Ishikawa (cell line): ENCODE results near the gene LRP5.

Source experiments
- CEBPB ChIP-seq: IDR thresholded peaks from 2 replicates; pipeline ENCODE4 v1.6.1; 2012
- CREB1 ChIP-seq: IDR thresholded peaks from 2 replicates; pipeline ENCODE4 v1.6.1; 2012; ENCODE audit warnings: low read depth
- EGR1 ChIP-seq: IDR thresholded peaks from 2 replicates; pipeline ENCODE4 v1.6.1; 2012
- EP300 ChIP-seq: IDR thresholded peaks from 2 replicates; pipeline ENCODE4 v1.6.1; 2012; ENCODE audit warnings: borderline replicate concordance
- FOXM1 ChIP-seq: IDR thresholded peaks from 2 replicates; pipeline ENCODE4 v1.6.1; 2012; ENCODE audit warnings: low read depth, borderline replicate concordance
- NFIC ChIP-seq: IDR thresholded peaks from 2 replicates; pipeline ENCODE4 v1.6.1; 2012
- RAD21 ChIP-seq: IDR thresholded peaks from 2 replicates; pipeline ENCODE4 v1.6.1; 2012; ENCODE audit warnings: low read depth
- TAF1 ChIP-seq: IDR thresholded peaks from 2 replicates; pipeline ENCODE4 v1.6.1; 2012; ENCODE audit warnings: low read depth, mild to moderate bottlenecking
- TCF12 ChIP-seq: IDR thresholded peaks from 2 replicates; pipeline ENCODE4 v1.6.1; 2012; ENCODE audit warnings: low read depth
- TEAD4 ChIP-seq: IDR thresholded peaks from 2 replicates; pipeline ENCODE4 v1.6.1; 2012
- YY1 ChIP-seq: IDR thresholded peaks from 2 replicates; pipeline ENCODE4 v1.6.1; 2012; ENCODE audit warnings: low read depth
- ZBTB7A ChIP-seq: IDR thresholded peaks from 2 replicates; pipeline ENCODE4 v1.6.1; 2012; ENCODE audit warnings: low read depth
- TF ChIP-seq, protein P1 (sequence below): IDR thresholded peaks from 2 replicates; pipeline ENCODE4 v1.6.1; 2012
- TF ChIP-seq, protein P2 (sequence below): IDR thresholded peaks from 2 replicates; pipeline ENCODE4 v1.6.1; 2012
- TF ChIP-seq, protein P3 (sequence below): IDR thresholded peaks from 2 replicates; pipeline ENCODE4 v1.6.1; 2012; ENCODE audit warnings: low read depth, mild to moderate bottlenecking

LRP5 gene

DNA sequence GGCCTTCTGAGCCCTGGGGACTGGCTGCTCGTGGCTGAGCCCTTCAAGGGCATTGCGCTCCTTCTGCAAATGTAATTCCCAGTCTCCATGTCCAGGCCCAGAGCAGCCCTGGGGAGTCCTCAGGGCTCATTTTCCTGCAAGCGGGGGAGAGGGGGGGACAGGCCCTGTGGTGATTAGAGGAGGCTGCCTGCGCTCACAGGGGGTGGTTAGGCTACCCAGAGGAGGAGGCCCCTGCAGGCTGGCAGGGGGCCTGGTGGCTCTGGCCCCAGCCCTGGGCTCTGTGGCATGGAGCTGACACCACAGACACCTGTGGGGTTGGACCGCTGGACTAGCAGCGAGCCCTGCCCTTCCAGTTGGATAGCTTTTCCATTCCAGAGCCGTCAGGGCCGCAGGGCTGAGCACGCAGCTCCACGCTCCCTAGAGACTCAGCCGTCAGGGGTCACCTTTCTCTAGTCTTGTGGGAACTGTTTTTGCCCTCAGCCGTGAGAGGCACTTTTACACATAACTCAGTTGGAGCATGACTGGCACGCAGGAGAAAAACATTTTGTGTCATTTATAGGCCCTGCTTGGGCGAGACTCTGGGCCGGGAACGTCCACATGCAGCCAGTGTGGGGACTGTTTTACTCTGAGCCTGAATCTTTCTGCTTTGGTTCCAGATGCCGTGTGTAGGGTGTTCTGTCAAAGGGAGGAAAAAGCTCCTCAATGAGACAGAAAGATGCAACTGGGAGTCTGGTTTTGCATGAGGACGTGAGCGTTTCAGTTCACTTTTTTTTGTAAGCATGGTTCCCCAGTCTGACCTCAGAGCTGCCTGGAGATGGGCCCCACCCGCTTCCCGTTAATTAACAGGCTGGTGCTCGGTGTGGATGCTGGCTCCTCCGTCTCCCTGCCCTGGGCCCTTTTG, 58.1 kb downstream of the LRP5 start:
- TF ChIP-seq TAF1 (no peak), ZBTB7A (no peak), FOXM1 (no peak)

DNA sequence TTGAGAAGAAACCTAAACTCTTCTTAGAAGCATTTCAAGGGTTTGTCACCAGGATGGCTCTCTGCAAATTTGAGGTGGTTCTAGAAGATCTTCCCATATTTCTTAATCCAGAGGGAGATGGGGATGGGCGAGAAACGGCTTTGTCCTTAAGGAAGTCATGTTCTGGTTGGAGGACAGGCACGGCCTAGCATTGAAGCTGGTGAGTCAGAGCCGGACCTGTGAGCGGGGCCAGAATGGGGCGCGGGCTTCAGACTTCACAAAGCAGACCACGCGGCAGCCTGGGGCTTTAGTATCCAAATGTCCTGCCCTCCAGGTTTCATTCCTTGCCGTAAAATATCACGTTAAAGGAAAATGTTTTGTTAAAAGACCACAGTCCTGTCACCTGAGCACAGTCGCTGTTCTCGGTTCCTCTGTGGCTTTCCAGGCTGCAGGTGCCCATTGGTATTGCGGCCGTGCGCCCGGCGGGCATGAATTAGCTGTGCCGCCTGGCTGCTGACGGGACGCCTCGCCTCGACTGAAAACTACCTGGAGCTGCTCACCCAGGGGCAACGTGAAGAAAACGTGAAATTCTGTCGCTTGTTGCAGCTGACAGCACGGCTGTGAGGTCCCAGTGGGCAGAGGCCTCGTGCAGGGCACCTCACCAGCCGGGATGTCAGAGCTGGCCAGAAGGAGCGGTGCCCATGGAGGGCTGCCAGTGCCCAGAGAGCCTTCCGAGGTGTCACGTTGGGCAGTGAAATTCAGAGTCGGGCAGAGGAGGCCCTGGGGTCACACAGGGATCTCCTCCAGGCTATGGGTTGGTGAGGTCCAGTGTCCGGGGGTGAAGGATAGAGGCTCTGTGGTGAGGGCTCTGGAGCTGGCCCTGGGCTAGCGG, 59.0 kb downstream of the LRP5 start:
- TF ChIP-seq, protein P1, sequence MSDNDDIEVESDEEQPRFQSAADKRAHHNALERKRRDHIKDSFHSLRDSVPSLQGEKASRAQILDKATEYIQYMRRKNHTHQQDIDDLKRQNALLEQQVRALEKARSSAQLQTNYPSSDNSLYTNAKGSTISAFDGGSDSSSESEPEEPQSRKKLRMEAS = no peak
- TF ChIP-seq NFIC (no peak), TAF1 (no peak), ZBTB7A (no peak), RAD21 (no peak), EP300 (no peak), TEAD4 (no peak), EGR1 (no peak), FOXM1 (no peak), CEBPB (no peak), YY1 (no peak), CREB1 (no peak), TCF12 (no peak)
- TF ChIP-seq, protein P2, sequence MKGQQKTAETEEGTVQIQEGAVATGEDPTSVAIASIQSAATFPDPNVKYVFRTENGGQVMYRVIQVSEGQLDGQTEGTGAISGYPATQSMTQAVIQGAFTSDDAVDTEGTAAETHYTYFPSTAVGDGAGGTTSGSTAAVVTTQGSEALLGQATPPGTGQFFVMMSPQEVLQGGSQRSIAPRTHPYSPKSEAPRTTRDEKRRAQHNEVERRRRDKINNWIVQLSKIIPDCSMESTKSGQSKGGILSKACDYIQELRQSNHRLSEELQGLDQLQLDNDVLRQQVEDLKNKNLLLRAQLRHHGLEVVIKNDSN = no peak
- TF ChIP-seq, protein P3, sequence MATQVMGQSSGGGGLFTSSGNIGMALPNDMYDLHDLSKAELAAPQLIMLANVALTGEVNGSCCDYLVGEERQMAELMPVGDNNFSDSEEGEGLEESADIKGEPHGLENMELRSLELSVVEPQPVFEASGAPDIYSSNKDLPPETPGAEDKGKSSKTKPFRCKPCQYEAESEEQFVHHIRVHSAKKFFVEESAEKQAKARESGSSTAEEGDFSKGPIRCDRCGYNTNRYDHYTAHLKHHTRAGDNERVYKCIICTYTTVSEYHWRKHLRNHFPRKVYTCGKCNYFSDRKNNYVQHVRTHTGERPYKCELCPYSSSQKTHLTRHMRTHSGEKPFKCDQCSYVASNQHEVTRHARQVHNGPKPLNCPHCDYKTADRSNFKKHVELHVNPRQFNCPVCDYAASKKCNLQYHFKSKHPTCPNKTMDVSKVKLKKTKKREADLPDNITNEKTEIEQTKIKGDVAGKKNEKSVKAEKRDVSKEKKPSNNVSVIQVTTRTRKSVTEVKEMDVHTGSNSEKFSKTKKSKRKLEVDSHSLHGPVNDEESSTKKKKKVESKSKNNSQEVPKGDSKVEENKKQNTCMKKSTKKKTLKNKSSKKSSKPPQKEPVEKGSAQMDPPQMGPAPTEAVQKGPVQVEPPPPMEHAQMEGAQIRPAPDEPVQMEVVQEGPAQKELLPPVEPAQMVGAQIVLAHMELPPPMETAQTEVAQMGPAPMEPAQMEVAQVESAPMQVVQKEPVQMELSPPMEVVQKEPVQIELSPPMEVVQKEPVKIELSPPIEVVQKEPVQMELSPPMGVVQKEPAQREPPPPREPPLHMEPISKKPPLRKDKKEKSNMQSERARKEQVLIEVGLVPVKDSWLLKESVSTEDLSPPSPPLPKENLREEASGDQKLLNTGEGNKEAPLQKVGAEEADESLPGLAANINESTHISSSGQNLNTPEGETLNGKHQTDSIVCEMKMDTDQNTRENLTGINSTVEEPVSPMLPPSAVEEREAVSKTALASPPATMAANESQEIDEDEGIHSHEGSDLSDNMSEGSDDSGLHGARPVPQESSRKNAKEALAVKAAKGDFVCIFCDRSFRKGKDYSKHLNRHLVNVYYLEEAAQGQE = no peak

DNA sequence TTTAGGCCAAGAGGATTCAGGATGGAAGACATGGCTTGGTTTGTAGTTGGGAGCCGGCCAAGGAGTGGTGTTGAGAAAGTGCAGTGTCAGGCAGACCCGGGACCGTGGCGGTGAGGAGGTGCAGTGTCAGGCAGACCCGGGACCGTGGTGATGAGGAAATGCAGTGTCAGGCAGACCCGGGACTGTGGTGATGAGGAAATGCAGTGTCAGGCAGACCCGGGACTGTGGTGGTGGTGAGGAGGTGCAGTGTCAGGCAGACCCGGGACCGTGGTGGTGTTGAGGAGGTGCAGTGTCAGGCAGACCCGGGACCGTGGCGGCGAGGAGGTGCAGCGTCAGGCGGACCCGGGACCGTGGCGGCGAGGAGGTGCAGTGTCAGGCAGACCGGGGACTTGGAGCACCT, 59.7 kb downstream of the LRP5 start:
- TF ChIP-seq TAF1 = no peak
- TF ChIP-seq, protein P1 = no peak
- TF ChIP-seq CREB1 = no peak
- no peak for TF ChIP-seq NFIC
- no peak for TF ChIP-seq TCF12
- no peak for TF ChIP-seq FOXM1
- TF ChIP-seq ZBTB7A = no peak
- no peak for TF ChIP-seq RAD21
- TF ChIP-seq, protein P3 = no peak
- no peak for TF ChIP-seq EGR1
- TF ChIP-seq YY1 = no peak

DNA sequence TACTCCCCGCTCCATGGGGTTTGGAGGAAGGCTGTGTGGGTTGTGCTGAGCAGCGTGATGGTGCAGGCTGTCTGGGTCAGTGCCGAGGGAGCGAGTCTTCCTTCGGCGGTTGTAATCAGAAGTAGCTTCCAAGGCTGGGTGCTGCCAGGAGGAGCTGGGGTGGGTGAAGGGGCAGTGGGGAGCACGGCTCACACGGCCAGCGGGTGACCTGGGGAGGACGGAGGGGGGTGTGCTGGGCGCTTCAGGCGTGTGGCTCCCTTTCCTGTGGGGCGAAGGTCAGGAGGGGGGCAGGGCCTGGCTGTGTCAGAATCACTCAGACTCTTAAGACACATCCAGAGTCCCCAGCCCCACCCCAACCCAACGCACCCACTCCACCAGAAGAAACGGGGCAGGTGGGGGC, 60.2 kb downstream of the LRP5 start:
- TF ChIP-seq CEBPB (no peak), EGR1 (no peak), EP300 (no peak), RAD21 (no peak), ZBTB7A (no peak), TAF1 (no peak)

DNA sequence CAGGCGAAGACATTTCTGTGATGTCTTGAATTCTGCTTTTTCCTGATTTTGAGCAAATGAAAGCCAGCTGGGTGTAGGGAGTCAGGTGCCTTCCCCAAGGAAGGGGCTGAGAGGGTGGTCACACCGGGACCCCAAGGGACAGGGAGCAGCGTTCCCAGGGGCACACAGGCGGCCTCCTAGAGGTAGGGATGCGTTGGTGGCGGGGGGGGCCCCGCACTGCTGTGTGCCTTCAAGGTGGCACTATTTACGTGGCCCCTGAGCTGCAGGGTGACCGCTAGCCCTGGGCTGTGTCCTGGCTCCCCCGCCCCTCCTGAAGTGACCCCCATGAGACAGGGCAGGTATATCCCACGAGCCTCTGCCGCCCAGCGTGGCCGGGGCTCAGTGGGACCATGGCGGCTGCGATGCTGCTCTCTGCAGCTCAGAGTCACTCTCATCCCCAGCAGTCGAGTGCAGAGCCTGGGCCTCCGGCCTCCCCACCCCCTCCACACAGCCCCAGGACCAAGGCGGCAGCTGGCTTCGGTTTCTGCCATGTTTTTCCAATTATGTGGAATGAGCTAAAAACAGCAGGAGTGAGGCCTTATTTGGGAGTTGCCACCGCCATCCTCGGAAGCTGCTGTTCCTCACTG, 60.9 kb downstream of the LRP5 start:
- no peak for TF ChIP-seq YY1
- TF ChIP-seq, protein P3 = no peak
- TF ChIP-seq EP300 = no peak
- TF ChIP-seq CREB1 = no peak
- TF ChIP-seq TCF12 = no peak
- no peak for TF ChIP-seq CEBPB
- TF ChIP-seq, protein P2 = no peak
- no peak for TF ChIP-seq NFIC
- no peak for TF ChIP-seq RAD21
- TF ChIP-seq TEAD4 = no peak
- no peak for TF ChIP-seq EGR1
